ENCODE data around the gene TBCC. TPM values are rescaled to one million over a fixed set of nuclear protein-coding genes. Genes with fewer than 3 reads are reported as not detected.

The TBCC gene
- total and polyA plus RNA-seq, 10 of the 15 experiments (the other 5 are each of a cell fraction or from before 2014, with no cell fraction given) = 2.5 to 41.9 (median 20.3) TPM

GRCh38 chr6:42746463-42747391 is 824 bp upstream of the TBCC start (continued):
- no peak for TF ChIP-seq CTCF (IDR thresholded peaks at IDR 0.05 in 2 of 3, conservative IDR thresholded peaks at IDR 0.05 in 1 of 3; ENCODE audit: control insufficient read depth in 2 of 3, extremely low read depth in 1 of 3, insufficient read depth in 1 of 3, low read depth in 3 of 3, low read length in 3 of 3)
- TF ChIP-seq SREBF1 (IDR thresholded peaks at IDR 0.05; ENCODE audit: low read length) = no peak
- no peak for TF ChIP-seq BMI1 (IDR thresholded peaks at IDR 0.05; ENCODE audit: borderline replicate concordance)
- TF ChIP-seq BHLHE40 (IDR thresholded peaks at IDR 0.05; ENCODE audit: borderline replicate concordance in 1 of 2, low read depth in 2 of 2, low read length in 1 of 2) = peak; percentile 6 to 31; a peak in 3 of 4 replicates
- no peak for TF ChIP-seq ZNF217 (IDR thresholded peaks at IDR 0.05)
- TF ChIP-seq MYB (IDR thresholded peaks at IDR 0.05; ENCODE audit: borderline replicate concordance, low read depth, low read length) = no peak
- TF ChIP-seq RBBP5 (conservative IDR thresholded peaks at IDR 0.05) = no peak
- no peak for TF ChIP-seq RAD21 (IDR thresholded peaks at IDR 0.05; ENCODE audit: insufficient read depth, low read depth, low read length)
- no peak for TF ChIP-seq CBX5 (IDR thresholded peaks at IDR 0.05; ENCODE audit: low read depth)
- no peak for TF ChIP-seq PAX8 (IDR thresholded peaks at IDR 0.05)
- peak; percentile 74 for TF ChIP-seq SIN3A (IDR thresholded peaks at IDR 0.05; ENCODE audit: low read depth, low read length)
- peak; percentile 76; the same call in 1 of the 2 replicates for TF ChIP-seq SMAD5 (IDR thresholded peaks at IDR 0.05; ENCODE audit: low read depth)
- TF ChIP-seq IRF3 (IDR thresholded peaks at IDR 0.05) = peak; percentile 31; the same call in 1 of the 2 replicates
- no peak for TF ChIP-seq TCF7 (IDR thresholded peaks at IDR 0.05; ENCODE audit: borderline replicate concordance)
- TF ChIP-seq PRDM15 (CRISPR knock-in tag; IDR thresholded peaks at IDR 0.05) = no peak
- no peak for TF ChIP-seq RB1 (IDR thresholded peaks at IDR 0.05; ENCODE audit: borderline replicate concordance)
- TF ChIP-seq FOS (IDR thresholded peaks at IDR 0.05; ENCODE audit: borderline replicate concordance, extremely low read depth, insufficient read length) = no peak
- TF ChIP-seq ZBTB40 (IDR thresholded peaks at IDR 0.05; ENCODE audit: borderline replicate concordance) = no peak
